Erythroblast (primary cell): Measurements from ENCODE around the gene PLEKHH1.

Source experiments
- GATA1 ChIP-seq: IDR thresholded peaks from 2 replicates; pipeline ENCODE4 v1.6.1; 2011; ENCODE audit warnings: low read depth, mild to moderate bottlenecking, control low read depth, low read length, moderate library complexity
- POLR2A ChIP-seq: IDR thresholded peaks from 2 replicates; pipeline ENCODE4 v1.6.1; 2011; ENCODE audit warnings: mild to moderate bottlenecking, low read length

- TF ChIP-seq POLR2A (no peak), GATA1 (no peak)
These were observed at the start of gene PLEKHH1 for GRCh38 chr14:67532998-67533753.
